HG03066 (cell line): Measurements from ENCODE around the gene HSPA4L.

Experiments
- ATAC-seq: cut with Tn5 transposase; IDR thresholded peaks from one replicate; pipeline ENCODE4 v1.9.1; 2021; ENCODE audit warnings: low read depth; ENCODE audit not compliant: unreplicated experiment

Gene HSPA4L

GRCh38 chr4:127782275-127783025 lies at the start of gene HSPA4L:
Gene HSPA4L (plus strand): TSS chr4:127782322. CDS start chr4:127782551, 229 bp downstream.
- ATAC-seq = peak; percentile 36

GRCh38 chr4:127732623-127733328 lies 49.3 kb upstream of the HSPA4L start:
- peak; percentile 81 for ATAC-seq

- ATAC-seq = no peak
Observed at GRCh38 chr4:127734976-127735375, 47.1 kb upstream of the HSPA4L start.

GRCh38 chr4:127737295-127737694 lies 44.8 kb upstream of the HSPA4L start:
- no peak for ATAC-seq

GRCh38 chr4:127741247-127741646 lies 40.9 kb upstream of the HSPA4L start:
- no peak for ATAC-seq

- ATAC-seq = no peak
Observed at GRCh38 chr4:127747883-127748282, 34.2 kb upstream of the HSPA4L start.

- ATAC-seq = no peak
Observed at GRCh38 chr4:127748957-127749356, 33.2 kb upstream of the HSPA4L start.

- no peak for ATAC-seq
Observed at GRCh38 chr4:127756906-127757305, 25.2 kb upstream of the HSPA4L start.

- ATAC-seq = peak; percentile 63
Observed at GRCh38 chr4:127759228-127759820, 22.8 kb upstream of the HSPA4L start.

- ATAC-seq = no peak
Observed at GRCh38 chr4:127759893-127760292, 22.2 kb upstream of the HSPA4L start.

- ATAC-seq = no peak
Observed at GRCh38 chr4:127771535-127772275, 10.4 kb upstream of the HSPA4L start.

GRCh38 chr4:127772769-127773671 lies 9.1 kb upstream of the HSPA4L start:
- no peak for ATAC-seq

GRCh38 chr4:127775843-127776242 lies 6.3 kb upstream of the HSPA4L start:
- no peak for ATAC-seq

GRCh38 chr4:127776620-127777019 lies 5.5 kb upstream of the HSPA4L start:
- no peak for ATAC-seq

- ATAC-seq = no peak
Observed at GRCh38 chr4:127777487-127777886, 4.6 kb upstream of the HSPA4L start.

- ATAC-seq = no peak
Observed at GRCh38 chr4:127778102-127778501, 4.0 kb upstream of the HSPA4L start.

- ATAC-seq = no peak
Observed at GRCh38 chr4:127780598-127780997, 1.5 kb upstream of the HSPA4L start.

- peak; percentile 26 for ATAC-seq
Observed at GRCh38 chr4:127781300-127782024, 660 bp upstream of the HSPA4L start.

GRCh38 chr4:127782025-127782274 lies 172 bp upstream of the HSPA4L start:
- peak; percentile 66 for ATAC-seq
